ENCODE results near the gene DYNLT4. TPM values are rescaled to one million over a fixed set of nuclear protein-coding genes. Genes with fewer than 3 reads are reported as not detected.
"Not testable (repeated sequence)": the region's sequence is repeated elsewhere in the genome, so short reads cannot be mapped to it uniquely, and the experiment has no call there.

The DYNLT4 gene
- polyA plus RNA-seq, 6 donors from 2014 or later = not detected

GRCh38 chr1:44801491-44802305 lies 5.5 kb downstream of the DYNLT4 start:
- Mint-ChIP-seq H3K4me3 (peak overlapping the region; percentile 52 to 98 (median 82)), H3K9me3 (no peaks in the 10 kb centered on the region), H3K4me1 (peaks cover 21 to 38% (median 28%) of the 10 kb centered on the region in 3 donors), H3K27ac (peak overlapping the region in 5 of 6 donors; percentile 12 to 94 (median 55)), H3K27me3 (no peaks in the 10 kb centered on the region), H3K36me3 (peaks cover 0 to 8% of the 10 kb centered on the region in 2 donors)
- DNase-seq (no peak), ATAC-seq (ENCODE audit: low read depth in 2 of 2) (no peak)

DNA sequence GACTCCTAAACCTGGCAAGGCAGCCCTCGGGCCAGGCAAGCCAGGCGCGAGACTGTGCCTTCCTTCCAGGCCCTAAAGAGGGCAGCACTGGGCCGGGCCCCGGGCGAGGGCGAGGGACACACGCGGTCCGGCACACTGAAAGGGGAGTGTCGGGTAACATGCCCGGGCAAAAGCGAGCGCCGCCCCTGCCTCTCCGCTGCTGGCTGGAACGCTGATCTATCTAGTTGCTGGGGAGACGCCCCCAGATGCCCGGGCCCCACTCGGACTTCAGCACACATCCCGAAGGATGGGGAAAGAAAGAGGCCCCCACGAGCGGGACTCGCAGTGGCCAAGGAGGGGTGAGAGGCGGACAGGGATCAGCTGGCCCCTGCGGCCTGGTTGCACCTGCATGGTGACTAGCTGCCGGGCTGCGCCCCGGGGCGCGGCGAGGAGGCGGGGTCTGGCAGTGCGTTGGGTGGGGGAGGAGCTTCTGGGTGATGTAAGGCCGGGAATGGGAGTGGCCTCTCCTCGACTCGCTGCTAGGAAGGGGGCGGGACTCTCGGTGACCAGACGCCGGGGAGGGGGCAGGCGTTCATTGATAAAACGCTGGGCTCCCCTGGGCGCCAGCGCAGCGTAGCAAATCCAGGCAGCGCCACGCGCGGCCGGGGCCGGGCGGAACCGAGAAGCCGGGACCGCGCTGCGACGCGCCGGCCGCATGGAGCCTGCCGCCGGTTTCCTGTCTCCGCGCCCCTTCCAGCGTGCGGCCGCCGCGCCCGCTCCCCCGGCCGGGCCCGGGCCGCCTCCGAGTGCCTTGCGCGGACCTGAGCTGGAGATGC lies 7.2 kb downstream of the DYNLT4 start, which contains the start of gene PLK3:
PLK3 (plus strand) TSS at position 608 of the 815 bp plus-strand sequence; CDS start at position 695, 87 bp downstream.
- H3K9me3 Mint-ChIP-seq = no peaks in the 10 kb centered on the region
- ATAC-seq (ENCODE audit: low read depth in 2 of 2) = peak; percentile 86 to 87
- H3K27me3 Mint-ChIP-seq = no peaks in the 10 kb centered on the region
- peaks cover 0 to 8% of the 10 kb centered on the region in 2 donors for H3K36me3 Mint-ChIP-seq
- DNase-seq = peak; percentile 98
- peak within 1 kb of the TSS; percentile 94 to 100 (median 99) for H3K27ac Mint-ChIP-seq
- peaks cover 21 to 37% (median 28%) of the 10 kb centered on the region in 3 donors for H3K4me1 Mint-ChIP-seq
- H3K4me3 Mint-ChIP-seq = peak within 1 kb of the TSS; percentile 87 to 99 (median 98)

DNA sequence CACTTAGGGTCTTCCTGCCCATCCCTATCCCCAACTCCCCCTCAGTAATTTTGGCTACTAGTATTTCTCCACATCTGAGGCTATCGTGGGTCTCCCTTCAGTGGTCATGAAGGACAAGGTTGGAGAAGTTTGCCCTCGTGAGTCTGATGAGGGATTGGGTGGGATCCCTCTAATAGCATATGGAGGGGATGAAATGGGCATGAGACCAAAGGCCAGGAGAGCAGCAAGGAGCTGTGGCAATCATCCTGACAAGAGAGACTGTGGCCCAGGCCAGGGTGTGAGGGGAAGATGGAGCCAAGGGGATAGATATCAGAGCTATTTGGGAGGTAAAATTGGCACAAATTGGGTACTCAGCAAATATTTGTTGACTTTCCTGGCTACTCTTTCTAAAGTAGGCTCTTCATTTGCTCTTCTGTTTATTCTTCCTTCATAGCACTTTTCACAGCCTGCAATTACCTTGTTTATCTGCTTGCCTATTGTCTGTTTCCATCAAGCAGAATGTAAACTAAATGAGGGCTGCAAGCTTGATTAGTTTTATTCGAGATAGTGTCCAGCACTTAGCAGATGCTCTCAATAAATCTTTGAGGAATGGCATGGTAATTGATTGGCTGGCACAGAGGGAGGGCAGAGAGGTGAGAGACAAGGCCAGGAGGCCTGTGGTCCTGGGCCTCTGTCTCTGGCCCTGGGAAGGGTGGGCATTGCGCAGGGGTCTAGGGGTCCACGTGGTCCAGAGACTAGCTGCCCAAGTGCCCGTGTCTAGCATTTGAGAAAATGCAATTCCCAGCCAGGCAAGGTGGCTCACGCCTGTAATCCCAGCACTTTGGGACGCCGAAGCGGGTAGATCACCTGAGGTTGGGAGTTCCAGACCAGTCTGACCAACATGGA lies 8.4 kb downstream of the DYNLT4 start:
- peak overlapping the region; percentile 5 to 99 (median 85) for H3K27ac Mint-ChIP-seq
- peaks cover 21 to 37% (median 28%) of the 10 kb centered on the region in 3 donors for H3K4me1 Mint-ChIP-seq
- peaks cover 0 to 8% of the 10 kb centered on the region in 2 donors for H3K36me3 Mint-ChIP-seq
- H3K9me3 Mint-ChIP-seq = no peaks in the 10 kb centered on the region
- H3K4me3 Mint-ChIP-seq = peak overlapping the region in 7 of 8 donors; percentile 39 to 98 (median 87)
- ATAC-seq (ENCODE audit: low read depth in 2 of 2) (no peak), DNase-seq (no peak)
- no peaks in the 10 kb centered on the region for H3K27me3 Mint-ChIP-seq

- H3K4me1 Mint-ChIP-seq = peaks cover 20 to 34% (median 20%) of the 10 kb centered on the region in 3 donors
- not testable (repeated sequence) for ATAC-seq (ENCODE audit: low read depth in 2 of 2); H3K27me3 Mint-ChIP-seq; H3K36me3 Mint-ChIP-seq; H3K9me3 Mint-ChIP-seq; H3K4me3 Mint-ChIP-seq; DNase-seq
- peak overlapping the region in 1 of 6 donors; percentile 76 for H3K27ac Mint-ChIP-seq
Observed at GRCh38 chr1:44797886-44798285, 9.3 kb downstream of the DYNLT4 start.

DNA sequence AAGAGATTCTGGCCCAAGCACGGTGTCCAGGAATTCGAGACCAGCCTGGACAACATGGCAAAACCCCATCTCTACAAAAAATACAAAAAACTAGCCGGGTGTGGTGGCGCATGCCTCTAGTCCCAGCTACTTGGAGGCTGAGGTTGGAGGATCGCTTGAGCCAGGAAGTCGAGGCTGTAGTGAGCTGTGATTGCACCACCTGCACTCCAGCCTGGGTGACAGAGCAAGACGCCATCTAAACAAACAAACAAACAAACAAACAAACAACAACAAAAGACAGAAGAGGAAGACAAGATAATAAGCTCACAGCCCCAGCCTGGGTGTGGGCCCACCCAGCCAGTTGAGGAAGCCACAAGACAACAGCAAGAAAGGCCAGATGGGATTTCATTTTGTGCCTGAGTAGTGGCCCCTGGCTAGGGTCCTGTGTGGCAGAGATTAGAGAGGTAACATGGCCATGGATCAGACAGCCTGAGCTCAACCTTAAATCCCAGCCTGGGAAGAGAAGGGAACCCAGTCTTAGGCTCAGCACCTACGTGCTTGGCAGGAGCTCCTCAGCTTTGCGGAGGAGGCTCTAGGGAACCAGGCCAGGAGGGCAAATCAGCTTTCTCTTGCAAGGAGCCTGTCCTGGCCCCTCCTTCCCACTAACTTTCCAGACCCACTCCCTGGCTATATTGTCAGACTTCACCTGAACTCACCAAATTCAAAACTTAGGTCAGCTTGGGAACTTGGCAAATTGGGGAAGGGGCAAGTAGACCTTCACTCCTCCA lies 14.2 kb downstream of the DYNLT4 start:
- H3K4me3 Mint-ChIP-seq = no peak overlapping the region
- H3K9me3 Mint-ChIP-seq = no peaks in the 10 kb centered on the region
- no peaks in the 10 kb centered on the region for H3K36me3 Mint-ChIP-seq
- ATAC-seq (ENCODE audit: low read depth in 2 of 2) (no peak), DNase-seq (no peak)
- peaks cover 0 to 4% (median 0%) of the 10 kb centered on the region in 3 donors for H3K4me1 Mint-ChIP-seq
- peak overlapping the region in 1 of 6 donors; percentile 44 for H3K27ac Mint-ChIP-seq
- H3K27me3 Mint-ChIP-seq = no peaks in the 10 kb centered on the region

DNA sequence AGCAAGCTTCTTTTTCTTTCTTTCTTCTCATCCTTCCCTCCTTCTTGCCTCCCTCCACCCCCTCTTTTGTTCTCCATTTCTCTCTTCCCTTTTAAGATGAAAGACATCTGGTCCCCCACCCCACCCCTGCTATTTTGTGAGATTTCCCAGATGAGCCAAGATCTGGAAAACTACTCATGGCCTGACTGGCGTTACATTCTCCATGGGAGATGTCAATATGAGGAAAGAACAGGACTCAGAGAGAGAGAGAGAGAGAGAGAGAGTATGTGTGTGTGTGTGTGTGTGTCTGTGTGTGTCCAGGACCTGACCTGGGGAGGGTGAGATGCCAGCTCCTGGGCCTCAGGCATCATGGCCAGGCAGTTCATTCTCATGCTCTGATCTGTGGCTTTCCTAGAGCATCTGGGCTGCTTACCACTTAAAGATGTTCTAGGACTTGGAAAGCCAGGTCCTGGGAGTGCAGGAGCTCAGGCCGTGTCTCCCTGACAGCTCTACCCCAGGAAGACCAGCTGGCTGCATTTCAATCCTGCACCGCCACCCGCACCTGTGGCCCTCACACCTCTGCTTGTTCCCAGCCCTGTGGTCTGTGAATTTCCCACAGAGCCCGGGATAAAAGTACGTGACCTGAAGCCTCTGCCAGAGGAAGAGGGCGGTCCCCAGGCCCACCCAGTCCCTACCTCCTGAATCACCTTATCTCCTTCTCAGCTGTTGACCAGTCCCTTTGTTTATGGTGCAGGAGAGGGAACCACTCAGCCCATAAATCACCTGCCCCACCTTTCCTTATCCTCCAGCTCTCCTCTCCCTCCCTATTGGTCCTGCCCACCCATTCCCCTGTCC lies 16.0 kb downstream of the DYNLT4 start:
- Mint-ChIP-seq H3K4me1 (peaks cover 0 to 8% (median 4%) of the 10 kb centered on the region in 3 donors), H3K27me3 (no peaks in the 10 kb centered on the region), H3K36me3 (no peaks in the 10 kb centered on the region), H3K27ac (peak overlapping the region in 2 of 6 donors; percentile 56 to 75), H3K9me3 (no peaks in the 10 kb centered on the region), H3K4me3 (no peak overlapping the region)
- ATAC-seq (ENCODE audit: low read depth in 2 of 2) (no peak), DNase-seq (no peak)

GRCh38 chr1:44788120-44788860 lies 18.9 kb downstream of the DYNLT4 start, which contains the start of gene BEST4:
Gene BEST4 (minus strand): TSS chr1:44788170. CDS start chr1:44787705, 465 bp downstream.
- ATAC-seq (ENCODE audit: low read depth in 2 of 2) = no peak
- peak within 1 kb of the TSS in 2 of 8 donors; percentile 13 to 30 for H3K4me3 Mint-ChIP-seq
- H3K27ac Mint-ChIP-seq = peak within 1 kb of the TSS in 2 of 6 donors; percentile 86 to 89

DNA sequence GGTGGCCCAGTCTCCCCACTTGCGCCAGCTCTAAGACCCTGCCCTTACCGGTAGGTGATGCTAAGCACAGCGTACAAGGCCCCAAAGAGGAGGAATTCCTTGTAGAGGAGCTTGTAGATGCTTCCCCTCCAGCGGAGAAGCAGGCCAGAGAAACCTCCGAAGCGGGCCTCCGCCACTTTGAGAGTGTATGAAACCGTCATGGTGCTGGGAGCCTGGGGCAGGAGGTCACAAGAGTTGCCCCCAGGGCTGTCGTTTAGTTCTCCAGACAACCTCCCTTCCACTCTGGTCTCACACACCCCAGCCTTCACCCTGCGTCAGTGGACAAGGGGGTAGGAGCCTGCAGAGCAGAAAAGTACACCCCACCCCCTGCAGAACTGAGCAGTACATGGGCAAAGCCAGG lies 19.6 kb downstream of the DYNLT4 start:
- H3K4me3 Mint-ChIP-seq = no peak overlapping the region
- ATAC-seq (ENCODE audit: low read depth in 2 of 2) (no peak), DNase-seq (no peak)
- H3K27ac Mint-ChIP-seq = no peak overlapping the region
- H3K9me3 Mint-ChIP-seq = no peaks in the 10 kb centered on the region
- H3K4me1 Mint-ChIP-seq = peaks cover 19 to 28% (median 22%) of the 10 kb centered on the region in 3 donors
- no peaks in the 10 kb centered on the region for H3K27me3 Mint-ChIP-seq
- no peaks in the 10 kb centered on the region for H3K36me3 Mint-ChIP-seq

More at GRCh38 chr1:44788120-44788860, 18.9 kb downstream of the DYNLT4 start, which contains the start of gene BEST4:
- no peaks in the 10 kb centered on the region for H3K9me3 Mint-ChIP-seq
- H3K27me3 Mint-ChIP-seq = no peaks in the 10 kb centered on the region
- H3K36me3 Mint-ChIP-seq = no peaks in the 10 kb centered on the region
- no peak for DNase-seq
- peaks cover 16 to 26% (median 22%) of the 10 kb centered on the region in 3 donors for H3K4me1 Mint-ChIP-seq

GRCh38 chr1:44786841-44787426 lies 20.2 kb downstream of the DYNLT4 start:
- Mint-ChIP-seq H3K4me1 (peaks cover 19 to 28% (median 22%) of the 10 kb centered on the region in 3 donors), H3K4me3 (peak overlapping the region in 7 of 8 donors; percentile 73 to 91 (median 79)), H3K36me3 (no peaks in the 10 kb centered on the region), H3K27ac (peak overlapping the region in 5 of 6 donors; percentile 70 to 95 (median 92)), H3K27me3 (no peaks in the 10 kb centered on the region), H3K9me3 (no peaks in the 10 kb centered on the region)
- no peak for DNase-seq
- no peak for ATAC-seq (ENCODE audit: low read depth in 2 of 2)

- Mint-ChIP-seq H3K9me3 (no peaks in the 10 kb centered on the region), H3K27me3 (no peaks in the 10 kb centered on the region), H3K4me1 (peaks cover 19 to 31% (median 22%) of the 10 kb centered on the region in 3 donors), H3K27ac (peak overlapping the region in 5 of 6 donors; percentile 70 to 95 (median 92)), H3K4me3 (peak overlapping the region; percentile 73 to 91 (median 80)), H3K36me3 (peaks cover 0 to 3% of the 10 kb centered on the region in 2 donors)
- DNase-seq = peak; percentile 78
- peak; percentile 75 for ATAC-seq (ENCODE audit: low read depth in 2 of 2)
Observed at GRCh38 chr1:44786138-44786840, 20.9 kb downstream of the DYNLT4 start.
